Measurements from ENCODE around the gene BAG2.

The BAG2 gene

GRCh38 chr6:57215260-57215659 is 43.1 kb downstream of the BAG2 start:
- no peak for TF ChIP-seq CTCF (conservative IDR thresholded peaks at IDR 0.05; ENCODE audit: low read depth)
- no peak for DNase-seq (ENCODE audit: low spot score)
- ChIA-PET POLR2A (ENCODE audit: low non-redundant PET) (no interaction called here), CTCF (interaction anchor here (1.0 kb wide), 1 partner anchor 109 kb away, joined by 3 read pairs; no protein-coding TSS in a partner anchor)
- H3K27ac ChIP-seq = no peak overlapping the region

GRCh38 chr6:57216235-57217101 is 44.3 kb downstream of the BAG2 start:
- ChIA-PET POLR2A (ENCODE audit: low non-redundant PET) (no interaction called here), CTCF (no interaction called here)
- no peak overlapping the region for H3K27ac ChIP-seq
- DNase-seq (ENCODE audit: low spot score) = no peak
- no peak for TF ChIP-seq CTCF (conservative IDR thresholded peaks at IDR 0.05; ENCODE audit: low read depth)

GRCh38 chr6:57217270-57217669 is 45.1 kb downstream of the BAG2 start:
- ChIA-PET POLR2A (ENCODE audit: low non-redundant PET) (no interaction called here), CTCF (interaction anchor here (0.6 kb wide), 1 partner anchor 11 kb away, joined by 5 read pairs; no protein-coding TSS in a partner anchor)
- DNase-seq (ENCODE audit: low spot score) = no peak
- TF ChIP-seq CTCF (conservative IDR thresholded peaks at IDR 0.05; ENCODE audit: low read depth) = no peak
- no peak overlapping the region for H3K27ac ChIP-seq

GRCh38 chr6:57220083-57220703 is 48.1 kb downstream of the BAG2 start:
- DNase-seq (ENCODE audit: low spot score) = no peak

GRCh38 chr6:57221191-57221935 is 49.2 kb downstream of the BAG2 start:
- DNase-seq (ENCODE audit: low spot score) = peak; percentile 69
- peak overlapping the region; percentile 95 for H3K27ac ChIP-seq
- POLR2A ChIA-PET (ENCODE audit: low non-redundant PET) = interaction anchor here (0.6 to 1.1 kb wide), 3 partner anchors 40 to 96 kb away, joined by 3 to 4 read pairs (median 3); partner anchors contain the start of gene PRIM2
- CTCF ChIA-PET = interaction anchor here (0.6 to 1.2 kb wide), 9 partner anchors 10 to 487 kb away, joined by 3 to 6 read pairs (median 4); partner anchors contain the start of gene PRIM2
- peak; percentile 31; the same call in 1 of the 2 replicates for TF ChIP-seq CTCF (conservative IDR thresholded peaks at IDR 0.05; ENCODE audit: low read depth)

More at GRCh38 chr6:57220083-57220703, 48.1 kb downstream of the BAG2 start:
- TF ChIP-seq CTCF (conservative IDR thresholded peaks at IDR 0.05; ENCODE audit: low read depth) = no peak
- CTCF ChIA-PET = interaction anchor here (0.9 kb wide), 1 partner anchor 134 kb away, joined by 5 read pairs; no protein-coding TSS in a partner anchor
- H3K27ac ChIP-seq = no peak overlapping the region
- POLR2A ChIA-PET (ENCODE audit: low non-redundant PET) = no interaction called here
